Lower leg skin (tissue), 4 donors: Measurements from ENCODE around the gene SPATA9. TPM values are rescaled to one million over a fixed set of nuclear protein-coding genes. Genes with fewer than 3 reads are reported as not detected.
A peak's percentile ranks its signal among the peaks of the same experiment; 100 is the strongest.

Experiments used
- DNase-seq, 2 donors: peaks; one replicate each; pipeline ENCODE4 v3.0.0-alpha.2; 2019; ENCODE audit warnings: low spot score in 2 of 2
- H3K4me3 ChIP-seq: fragments of 200-600 bp; sonication (generic); 2 replicates; pipeline ENCODE4 v1.5.1; 2017; ENCODE audit warnings: mild to moderate bottlenecking, low read depth; ENCODE audit not compliant: poor library complexity, severe bottlenecking
- POLR2A ChIP-seq, 2 donors: fragments of 450-650 bp; IDR thresholded peaks; one replicate each; pipeline ENCODE4 v1.6.1; 2016 to 2017; ENCODE audit warnings: antibody characterized with exemption in 2 of 2, mild to moderate bottlenecking in 1 of 2, moderate library complexity in 1 of 2
- WGBS, 2 donors: methylation state at CpG; one replicate each; pipeline ENCODE4 v1.1.5; 2018; 5-methylcytosine and 5-hydroxymethylcytosine counted together
- intact Hi-C: fragments of 100-400 bp; cut with DNase I; formaldehyde crosslinking; loops from one replicate; pipeline ENCODE4 v1.15.0; 2023; ENCODE audit warnings: low total_unique reads
- total RNA-seq, 4 donors: library from RNA; depleted of rRNA; stranded (reverse); fragments of >200 nt; gene quantifications; one replicate each; pipeline ENCODE4 v1.1.0, GENCODE V29; 2016
- TF ChIP-seq, protein P1 (sequence below), 3 donors: fragments of 450-650 bp; IDR thresholded peaks; one replicate each; pipeline ENCODE4 v1.5.1; 2016; ENCODE audit warnings: antibody characterized with exemption in 3 of 3, mild to moderate bottlenecking in 3 of 3, moderate library complexity in 2 of 3

The SPATA9 gene
- total RNA-seq, 4 donors from 2014 or later = 0.99 TPM; not detected in 3

DNA sequence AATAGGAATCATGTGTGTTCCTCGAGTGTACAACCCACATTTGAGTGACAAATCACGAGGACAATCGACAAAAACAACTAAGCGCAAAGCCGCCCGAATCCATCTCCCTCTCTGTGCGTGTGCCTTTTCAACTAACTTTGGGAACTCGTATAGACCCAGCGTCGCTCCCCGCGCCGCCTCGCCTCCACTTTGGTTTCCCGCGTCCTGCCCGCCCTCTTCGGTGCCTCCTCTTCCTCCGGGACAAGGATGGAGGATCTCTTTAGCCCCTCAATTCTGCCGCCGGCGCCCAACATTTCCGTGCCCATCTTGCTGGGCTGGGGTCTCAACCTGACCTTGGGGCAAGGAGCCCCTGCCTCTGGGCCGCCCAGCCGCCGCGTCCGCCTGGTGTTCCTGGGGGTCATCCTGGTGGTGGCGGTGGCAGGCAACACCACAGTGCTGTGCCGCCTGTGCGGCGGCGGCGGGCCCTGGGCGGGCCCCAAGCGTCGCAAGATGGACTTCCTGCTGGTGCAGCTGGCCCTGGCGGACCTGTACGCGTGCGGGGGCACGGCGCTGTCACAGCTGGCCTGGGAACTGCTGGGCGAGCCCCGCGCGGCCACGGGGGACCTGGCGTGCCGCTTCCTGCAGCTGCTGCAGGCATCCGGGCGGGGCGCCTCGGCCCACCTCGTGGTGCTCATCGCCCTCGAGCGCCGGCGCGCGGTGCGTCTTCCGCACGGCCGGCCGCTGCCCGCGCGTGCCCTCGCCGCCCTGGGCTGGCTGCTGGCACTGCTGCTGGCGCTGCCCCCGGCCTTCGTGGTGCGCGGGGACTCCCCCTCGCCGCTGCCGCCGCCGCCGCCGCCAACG is 62.5 kb downstream of the SPATA9 start, which contains the start of gene GPR150:
Gene GPR150, plus strand, starts transcription at position 58 of the 840 bp plus-strand sequence. Its CDS starts 189 bp downstream, at position 247.
- H3K4me3 ChIP-seq = peak within 1 kb of the TSS; percentile 39
- 0 to 1% methylated on average over 19 to 23 of the region's 85 CpGs for WGBS, 2 donors
- TF ChIP-seq, protein P1, sequence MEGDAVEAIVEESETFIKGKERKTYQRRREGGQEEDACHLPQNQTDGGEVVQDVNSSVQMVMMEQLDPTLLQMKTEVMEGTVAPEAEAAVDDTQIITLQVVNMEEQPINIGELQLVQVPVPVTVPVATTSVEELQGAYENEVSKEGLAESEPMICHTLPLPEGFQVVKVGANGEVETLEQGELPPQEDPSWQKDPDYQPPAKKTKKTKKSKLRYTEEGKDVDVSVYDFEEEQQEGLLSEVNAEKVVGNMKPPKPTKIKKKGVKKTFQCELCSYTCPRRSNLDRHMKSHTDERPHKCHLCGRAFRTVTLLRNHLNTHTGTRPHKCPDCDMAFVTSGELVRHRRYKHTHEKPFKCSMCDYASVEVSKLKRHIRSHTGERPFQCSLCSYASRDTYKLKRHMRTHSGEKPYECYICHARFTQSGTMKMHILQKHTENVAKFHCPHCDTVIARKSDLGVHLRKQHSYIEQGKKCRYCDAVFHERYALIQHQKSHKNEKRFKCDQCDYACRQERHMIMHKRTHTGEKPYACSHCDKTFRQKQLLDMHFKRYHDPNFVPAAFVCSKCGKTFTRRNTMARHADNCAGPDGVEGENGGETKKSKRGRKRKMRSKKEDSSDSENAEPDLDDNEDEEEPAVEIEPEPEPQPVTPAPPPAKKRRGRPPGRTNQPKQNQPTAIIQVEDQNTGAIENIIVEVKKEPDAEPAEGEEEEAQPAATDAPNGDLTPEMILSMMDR (IDR thresholded peaks at IDR 0.05) = no peak
- TF ChIP-seq POLR2A (IDR thresholded peaks at IDR 0.05) = no peak
- intact Hi-C loops = no loop called here
- peak in 1 of 2 donors; percentile 89 for DNase-seq

DNA sequence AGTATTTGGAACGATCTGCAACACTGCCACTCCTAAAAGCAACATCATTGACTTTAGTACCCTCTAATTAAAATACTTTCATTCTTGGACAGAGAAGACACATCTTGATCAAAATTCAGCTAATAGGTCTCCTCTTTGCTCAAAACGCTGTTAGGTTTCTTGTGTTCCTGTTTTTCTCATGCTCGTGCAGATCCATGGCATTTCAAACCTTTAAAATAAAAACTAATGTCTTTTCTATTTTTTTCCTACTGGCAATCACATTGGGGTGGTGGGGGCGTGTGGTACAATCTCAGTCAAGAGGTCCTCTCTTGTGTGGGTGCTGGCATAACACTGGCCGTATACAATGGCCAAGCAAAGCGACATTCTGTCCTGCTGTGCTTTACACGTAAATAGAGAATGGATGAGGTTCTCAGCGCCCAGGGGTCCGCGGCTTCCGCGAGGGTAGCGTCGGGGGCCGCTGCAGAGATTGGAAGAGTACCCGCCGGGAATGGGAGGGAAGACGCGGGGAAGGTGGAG is 63.2 kb downstream of the SPATA9 start:
- no peak for DNase-seq
- TF ChIP-seq, protein P1 (IDR thresholded peaks at IDR 0.05) = no peak
- no peak for TF ChIP-seq POLR2A (IDR thresholded peaks at IDR 0.05)
- H3K4me3 ChIP-seq = no peak overlapping the region
- intact Hi-C loops = no loop called here
- WGBS, 2 donors = 9 to 11% methylated on average over 19 of the region's 19 CpGs

DNA sequence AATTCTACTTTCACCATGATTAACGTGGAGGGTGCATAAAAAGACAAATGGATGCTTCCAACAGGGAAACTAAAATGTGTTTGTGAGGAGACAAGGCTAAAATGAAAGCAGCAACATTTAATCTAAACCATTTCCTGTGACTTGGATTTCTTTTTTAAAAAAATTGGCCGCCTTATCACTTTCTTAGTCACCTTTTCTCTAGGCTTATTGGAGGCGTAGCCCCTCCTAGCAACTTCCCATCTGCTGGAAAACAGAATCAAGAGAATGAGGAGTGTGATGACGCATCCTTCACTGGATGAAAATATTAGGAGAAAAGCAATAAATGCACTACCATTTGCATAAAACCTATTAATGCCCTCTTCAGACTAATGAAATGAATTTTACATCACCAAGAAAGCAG is 63.7 kb downstream of the SPATA9 start:
- 70 to 72% methylated on average over 4 of the region's 4 CpGs for WGBS, 2 donors
- H3K4me3 ChIP-seq = no peak overlapping the region
- intact Hi-C loops = no loop called here
- no peak for TF ChIP-seq POLR2A (IDR thresholded peaks at IDR 0.05)
- TF ChIP-seq, protein P1 (IDR thresholded peaks at IDR 0.05) = no peak
- DNase-seq = no peak

DNA sequence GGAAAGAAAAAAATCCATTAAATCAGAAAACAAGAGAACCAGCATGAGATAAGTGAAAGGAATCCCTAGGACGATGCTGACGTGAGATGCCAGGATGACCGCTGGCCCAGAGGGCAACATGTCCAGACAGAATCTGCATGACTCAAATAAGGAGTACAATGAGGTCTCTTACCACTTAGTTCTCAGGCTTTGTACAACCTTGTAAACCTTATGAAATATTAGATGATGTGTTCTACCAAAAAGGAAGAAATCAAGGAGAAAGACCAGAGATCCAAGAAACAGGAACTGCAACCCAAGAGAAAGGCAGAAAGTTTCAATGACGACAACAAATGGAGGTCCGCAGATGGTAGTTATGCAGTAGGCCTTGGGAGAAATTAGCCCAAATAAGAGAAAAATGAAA is 65.7 kb downstream of the SPATA9 start:
- TF ChIP-seq POLR2A (IDR thresholded peaks at IDR 0.05) = no peak
- TF ChIP-seq, protein P1 (IDR thresholded peaks at IDR 0.05) = no peak
- 73 to 87% methylated on average over 5 of the region's 5 CpGs for WGBS, 2 donors
- DNase-seq = no peak

DNA sequence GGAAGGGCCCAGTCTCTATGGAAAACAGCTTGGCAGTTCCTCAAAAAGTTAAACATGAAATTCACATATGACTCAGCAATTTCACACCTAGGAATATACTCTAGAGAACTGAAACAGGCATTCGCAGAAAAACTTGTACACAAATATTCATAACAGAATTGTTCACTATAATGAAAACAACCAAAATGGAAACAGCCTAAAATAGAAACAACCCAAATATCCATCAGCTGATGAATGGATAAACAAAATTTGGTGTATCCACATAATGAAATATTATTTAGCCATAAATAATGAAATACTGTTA is 67.7 kb downstream of the SPATA9 start:
- H3K4me3 ChIP-seq = no peak overlapping the region
- TF ChIP-seq, protein P1 (IDR thresholded peaks at IDR 0.05) = no peak
- no peak for TF ChIP-seq POLR2A (IDR thresholded peaks at IDR 0.05)
- WGBS, 2 donors = 76 to 83% methylated on average over 1 of the region's 1 CpG
- intact Hi-C loops = no loop called here
- DNase-seq = no peak

More for the DNA sequence above, 65.7 kb downstream of the SPATA9 start:
- H3K4me3 ChIP-seq = no peak overlapping the region
- intact Hi-C loops = no loop called here
